ENCODE results near the gene NFATC2.

The NFATC2 gene

GRCh38 chr20:51562027-51562331 is 19.5 kb upstream of the NFATC2 start:
- H3K9me3 ChIP-seq (ENCODE audit: severe bottlenecking) = no peaks in the 10 kb centered on the region
- H3K36me3 ChIP-seq = no peaks in the 10 kb centered on the region
- peaks cover 96% of the 10 kb centered on the region for H3K27me3 ChIP-seq (ENCODE audit: insufficient read depth, low read depth, severe bottlenecking)
- no peak overlapping the region for H3K27ac ChIP-seq
- no peak overlapping the region for H3K4me3 ChIP-seq (ENCODE audit: low read depth, low read length)
- DNase-seq = no peak
- no peak for TF ChIP-seq CTCF (IDR thresholded peaks at IDR 0.05; ENCODE audit: low read depth, low read length)

GRCh38 chr20:51560550-51561307 is 18.2 kb upstream of the NFATC2 start:
- Histone ChIP-seq H3K27ac (no peak overlapping the region), H3K36me3 (no peaks in the 10 kb centered on the region), H3K9me3 (ENCODE audit: severe bottlenecking) (no peaks in the 10 kb centered on the region), H3K27me3 (ENCODE audit: insufficient read depth, low read depth, severe bottlenecking) (peaks cover 97% of the 10 kb centered on the region), H3K4me3 (ENCODE audit: low read depth, low read length) (no peak overlapping the region)
- TF ChIP-seq CTCF (IDR thresholded peaks at IDR 0.05; ENCODE audit: low read depth, low read length) = no peak
- DNase-seq = no peak

- H3K4me3 ChIP-seq (ENCODE audit: low read depth, low read length) = no peak overlapping the region
- H3K27ac ChIP-seq = no peak overlapping the region
- no peaks in the 10 kb centered on the region for H3K36me3 ChIP-seq
- DNase-seq = no peak
- no peak for TF ChIP-seq CTCF (IDR thresholded peaks at IDR 0.05; ENCODE audit: low read depth, low read length)
- no peaks in the 10 kb centered on the region for H3K9me3 ChIP-seq (ENCODE audit: severe bottlenecking)
- peaks cover 96% of the 10 kb centered on the region for H3K27me3 ChIP-seq (ENCODE audit: insufficient read depth, low read depth, severe bottlenecking)
These were observed 17.5 kb upstream of the NFATC2 start for GRCh38 chr20:51560042-51560441.

GRCh38 chr20:51554538-51555165 is 12.1 kb upstream of the NFATC2 start:
- no peak for DNase-seq
- Histone ChIP-seq H3K9me3 (ENCODE audit: severe bottlenecking) (no peaks in the 10 kb centered on the region), H3K27me3 (ENCODE audit: insufficient read depth, low read depth, severe bottlenecking) (peaks cover 92% of the 10 kb centered on the region), H3K4me3 (ENCODE audit: low read depth, low read length) (no peak overlapping the region), H3K27ac (no peak overlapping the region), H3K36me3 (no peaks in the 10 kb centered on the region)
- TF ChIP-seq CTCF (IDR thresholded peaks at IDR 0.05; ENCODE audit: low read depth, low read length) = no peak

GRCh38 chr20:51553897-51554486 is 11.5 kb upstream of the NFATC2 start:
- no peaks in the 10 kb centered on the region for H3K36me3 ChIP-seq
- no peak overlapping the region for H3K27ac ChIP-seq
- peaks cover 92% of the 10 kb centered on the region for H3K27me3 ChIP-seq (ENCODE audit: insufficient read depth, low read depth, severe bottlenecking)
- no peak overlapping the region for H3K4me3 ChIP-seq (ENCODE audit: low read depth, low read length)
- no peaks in the 10 kb centered on the region for H3K9me3 ChIP-seq (ENCODE audit: severe bottlenecking)
- TF ChIP-seq CTCF (IDR thresholded peaks at IDR 0.05; ENCODE audit: low read depth, low read length) = no peak
- DNase-seq = no peak
